K562 (cell line): ENCODE measurements around the gene ZNF487. TPM values are rescaled to one million over a fixed set of nuclear protein-coding genes. Genes with fewer than 3 reads are reported as not detected.
A peak's percentile ranks its signal among the peaks of the same experiment; 100 is the strongest.

Source experiments
- ARNT ChIP-seq, 2 experiments: fragments of 450-650 bp; IDR thresholded peaks; 2 replicates each; pipeline ENCODE4 v1.6.1; 2016; ENCODE audit warnings: mild to moderate bottlenecking in 1 of 2
- CBFB ChIP-seq: sonication (generic); formaldehyde crosslinking; IDR thresholded peaks from 2 replicates; pipeline ENCODE4 v1.4.0; 2020; ENCODE audit warnings: mild to moderate bottlenecking, missing genetic modification reagents
- ERF ChIP-seq: fragments of 450-650 bp; formaldehyde crosslinking; IDR thresholded peaks from 2 replicates; pipeline ENCODE4 v1.4.0; 2020; ENCODE audit warnings: mild to moderate bottlenecking, mixed read lengths
- FOXA3 ChIP-seq, 2 experiments: fragments of 450-650 bp in 1 of 2; sonication (generic) in 1 of 2; formaldehyde crosslinking; IDR thresholded peaks in 1 of 2; conservative IDR thresholded peaks in 1 of 2; 2 replicates each; pipeline versions ENCODE4 v1.4.0 to v1.8.0; 2020 to 2022; ENCODE audit warnings: mild to moderate bottlenecking in 2 of 2, missing genetic modification reagents in 1 of 2
- HNRNPLL ChIP-seq: fragments of 200-400 bp; formaldehyde crosslinking; IDR thresholded peaks from 2 replicates; pipeline ENCODE4 v1.6.1; 2017; ENCODE audit warnings: low read length, low read depth, mild to moderate bottlenecking; ENCODE audit not compliant: poor library complexity, severe bottlenecking
- JUNB ChIP-seq: fragments of 450-650 bp; formaldehyde crosslinking; conservative IDR thresholded peaks from 2 replicates; pipeline ENCODE4 v1.4.0; 2020; ENCODE audit warnings: mild to moderate bottlenecking
- MAFG ChIP-seq: fragments of 450-650 bp; conservative IDR thresholded peaks from 2 replicates; pipeline ENCODE4 v1.6.1; 2016; ENCODE audit warnings: missing genetic modification characterization, missing compliant biosample characterization
- RBFOX2 ChIP-seq: fragments of 200-400 bp; formaldehyde crosslinking; IDR thresholded peaks from 2 replicates; pipeline ENCODE4 v1.6.1; 2017; ENCODE audit warnings: low read depth, mild to moderate bottlenecking, low read length, moderate library complexity
- TOE1 ChIP-seq, 2 experiments: fragments of 450-650 bp in 1 of 2; sonication (generic) in 1 of 2; formaldehyde crosslinking in 1 of 2; IDR thresholded peaks; 2 replicates each; pipeline versions ENCODE4 v1.7.1 to v1.8.0; 2016 to 2022; ENCODE audit warnings: borderline replicate concordance in 2 of 2, mild to moderate bottlenecking in 2 of 2, antibody characterized with exemption in 1 of 2, inconsistent platforms in 1 of 2, low read depth in 1 of 2, missing genetic modification reagents in 1 of 2, moderate library complexity in 1 of 2
- XRCC3 ChIP-seq: fragments of 450-650 bp; IDR thresholded peaks from 2 replicates; pipeline ENCODE4 v1.6.1; 2017; ENCODE audit warnings: mild to moderate bottlenecking, moderate library complexity
- YBX1 ChIP-seq: fragments of 450-650 bp; IDR thresholded peaks from 2 replicates; pipeline ENCODE4 v1.7.1; 2016; ENCODE audit warnings: mild to moderate bottlenecking
- ZNF347 ChIP-seq: fragments of 450-650 bp; formaldehyde crosslinking; IDR thresholded peaks from 2 replicates; pipeline ENCODE4 v1.4.0; 2020; ENCODE audit warnings: low read depth, mild to moderate bottlenecking, moderate library complexity
- polyA plus RNA-seq, 8 experiments: library from polyadenylated mRNA; depleted of rRNA in 4 of 8; stranded (reverse) in 5 of 8; unstranded in 3 of 8; fragments of >200 nt; fragmentation: Nextera tagmentation in 2 of 8; fragmentation: Illumina TruSeq in 1 of 8; extraction: Ambion mirVana in 2 of 8; extraction: Trizol in 1 of 8; gene quantifications; 2 replicates each; pipeline versions ENCODE4 v1.2.1 to v1.2.3, GENCODE V29; 2011 to 2014; ENCODE audit warnings: inconsistent platforms in 1 of 8, missing spikeins in 1 of 8
- total RNA-seq, 7 experiments: library from RNA; depleted of rRNA in 6 of 7; stranded (reverse); fragments of >200 nt in 6 of 7; fragmentation: Illumina TruSeq in 2 of 7; extraction: Trizol in 2 of 7; gene quantifications; 2 replicates each; pipeline versions ENCODE4 v1.2.1 to v1.2.3, GENCODE V29; 2011 to 2021; ENCODE audit warnings: low replicate concordance in 1 of 7
- TF ChIP-seq, protein P1 (sequence below): sonication (generic); formaldehyde crosslinking; IDR thresholded peaks from 2 replicates; pipeline ENCODE4 v1.8.1; 2023; ENCODE audit warnings: mild to moderate bottlenecking, missing genetic modification reagents
- TF ChIP-seq, protein P2 (sequence below): sonication (generic); formaldehyde crosslinking; IDR thresholded peaks from 2 replicates; pipeline ENCODE4 v1.8.0; 2022; ENCODE audit warnings: missing genetic modification reagents, mild to moderate bottlenecking, borderline replicate concordance
- TF ChIP-seq, protein P3 (sequence below): fragments of 450-650 bp; formaldehyde crosslinking; IDR thresholded peaks from 2 replicates; pipeline ENCODE4 v1.4.0; 2020; ENCODE audit warnings: mild to moderate bottlenecking
- TF ChIP-seq, protein P4 (sequence below): fragments of 450-650 bp; formaldehyde crosslinking; IDR thresholded peaks from 2 replicates; pipeline ENCODE4 v1.4.0; 2020; ENCODE audit warnings: mild to moderate bottlenecking, mixed read lengths
- TF ChIP-seq, protein P5 (sequence below): sonication (generic); formaldehyde crosslinking; IDR thresholded peaks from 2 replicates; pipeline ENCODE4 v1.8.1; 2023; ENCODE audit warnings: mild to moderate bottlenecking, missing genetic modification reagents

Gene ZNF487
- total and polyA plus RNA-seq, 9 of the 15 experiments (the other 6 are each of a cell fraction or from before 2014, with no cell fraction given): 1.9 to 6.5 (median 4.2) TPM

DNA sequence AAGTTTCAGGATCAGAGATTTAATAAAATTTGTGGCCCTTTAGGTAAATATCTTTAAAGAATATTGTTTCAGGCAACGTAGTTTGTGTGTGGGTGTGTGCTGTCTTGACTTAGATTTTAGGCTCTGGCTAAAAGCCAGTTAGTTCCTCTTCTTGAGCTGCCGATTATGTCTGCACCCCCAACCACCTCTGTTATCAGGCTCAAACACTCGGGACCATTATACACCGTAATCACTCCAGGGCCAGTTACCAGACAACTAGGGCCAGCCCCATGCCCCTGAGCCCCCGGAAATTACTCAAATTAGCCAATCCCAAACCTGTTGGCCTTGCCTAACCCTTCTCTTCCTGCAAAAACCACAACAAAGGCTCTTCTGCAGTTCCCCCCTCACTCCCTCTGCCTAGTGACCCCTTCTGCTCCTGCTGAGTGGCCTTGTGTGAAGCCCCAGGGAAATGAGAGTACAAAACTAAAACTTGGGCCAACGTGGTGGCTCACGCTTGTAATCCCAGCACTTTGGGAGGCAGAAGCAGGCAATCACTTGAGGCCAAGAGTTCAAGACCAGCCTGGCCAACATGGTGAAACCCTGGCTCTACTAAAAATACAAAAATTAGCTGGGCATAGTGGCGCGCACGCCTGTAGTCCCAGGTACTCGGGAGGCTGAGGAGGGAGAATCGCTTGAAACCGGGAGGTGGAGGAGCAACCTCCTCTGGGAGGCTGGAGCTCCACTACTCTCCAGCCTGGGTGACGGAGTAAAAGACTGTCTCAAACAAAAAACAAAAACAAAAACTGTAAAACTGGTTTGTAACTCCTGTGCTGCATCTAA is 18.8 kb upstream of the ZNF487 start (continued):
- TF ChIP-seq JUNB (CRISPR knock-in tag) (0 out of 2 replicates have a peak, but pooled peaks have one; percentile 51), XRCC3 (no peak), TOE1 (IDR thresholded peaks at IDR 0.05; ENCODE audit: borderline replicate concordance) (peak; percentile 57), TOE1 (CRISPR knock-in tag; IDR thresholded peaks at IDR 0.05; ENCODE audit: borderline replicate concordance, low read depth) (no peak), YBX1 (no peak), FOXA3 (CRISPR knock-in tag; conservative IDR thresholded peaks at IDR 0.05 in 1 of 2, IDR thresholded peaks at IDR 0.05 in 1 of 2) (peak in 1 of 2 experiments; percentile 42; a peak in 1 of 4 replicates), ZNF347 (CRISPR knock-in tag) (0 out of 2 replicates have a peak, but pooled peaks have one; percentile 83), ERF (CRISPR knock-in tag) (peak; percentile 92), ARNT (IDR thresholded peaks at IDR 0.05) (peak; percentile 99), CBFB (CRISPR knock-in tag) (peak; percentile 99), MAFG (tag) (peak; percentile 49; the same call in 1 of the 2 replicates), HNRNPLL (no peak), RBFOX2 (peak; percentile 61)
- TF ChIP-seq, protein P1, sequence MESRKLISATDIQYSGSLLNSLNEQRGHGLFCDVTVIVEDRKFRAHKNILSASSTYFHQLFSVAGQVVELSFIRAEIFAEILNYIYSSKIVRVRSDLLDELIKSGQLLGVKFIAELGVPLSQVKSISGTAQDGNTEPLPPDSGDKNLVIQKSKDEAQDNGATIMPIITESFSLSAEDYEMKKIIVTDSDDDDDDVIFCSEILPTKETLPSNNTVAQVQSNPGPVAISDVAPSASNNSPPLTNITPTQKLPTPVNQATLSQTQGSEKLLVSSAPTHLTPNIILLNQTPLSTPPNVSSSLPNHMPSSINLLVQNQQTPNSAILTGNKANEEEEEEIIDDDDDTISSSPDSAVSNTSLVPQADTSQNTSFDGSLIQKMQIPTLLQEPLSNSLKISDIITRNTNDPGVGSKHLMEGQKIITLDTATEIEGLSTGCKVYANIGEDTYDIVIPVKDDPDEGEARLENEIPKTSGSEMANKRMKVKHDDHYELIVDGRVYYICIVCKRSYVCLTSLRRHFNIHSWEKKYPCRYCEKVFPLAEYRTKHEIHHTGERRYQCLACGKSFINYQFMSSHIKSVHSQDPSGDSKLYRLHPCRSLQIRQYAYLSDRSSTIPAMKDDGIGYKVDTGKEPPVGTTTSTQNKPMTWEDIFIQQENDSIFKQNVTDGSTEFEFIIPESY: peak; percentile 86
- TF ChIP-seq, protein P2, sequence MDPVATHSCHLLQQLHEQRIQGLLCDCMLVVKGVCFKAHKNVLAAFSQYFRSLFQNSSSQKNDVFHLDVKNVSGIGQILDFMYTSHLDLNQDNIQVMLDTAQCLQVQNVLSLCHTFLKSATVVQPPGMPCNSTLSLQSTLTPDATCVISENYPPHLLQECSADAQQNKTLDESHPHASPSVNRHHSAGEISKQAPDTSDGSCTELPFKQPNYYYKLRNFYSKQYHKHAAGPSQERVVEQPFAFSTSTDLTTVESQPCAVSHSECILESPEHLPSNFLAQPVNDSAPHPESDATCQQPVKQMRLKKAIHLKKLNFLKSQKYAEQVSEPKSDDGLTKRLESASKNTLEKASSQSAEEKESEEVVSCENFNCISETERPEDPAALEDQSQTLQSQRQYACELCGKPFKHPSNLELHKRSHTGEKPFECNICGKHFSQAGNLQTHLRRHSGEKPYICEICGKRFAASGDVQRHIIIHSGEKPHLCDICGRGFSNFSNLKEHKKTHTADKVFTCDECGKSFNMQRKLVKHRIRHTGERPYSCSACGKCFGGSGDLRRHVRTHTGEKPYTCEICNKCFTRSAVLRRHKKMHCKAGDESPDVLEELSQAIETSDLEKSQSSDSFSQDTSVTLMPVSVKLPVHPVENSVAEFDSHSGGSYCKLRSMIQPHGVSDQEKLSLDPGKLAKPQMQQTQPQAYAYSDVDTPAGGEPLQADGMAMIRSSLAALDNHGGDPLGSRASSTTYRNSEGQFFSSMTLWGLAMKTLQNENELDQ: no peak
- TF ChIP-seq, protein P3, sequence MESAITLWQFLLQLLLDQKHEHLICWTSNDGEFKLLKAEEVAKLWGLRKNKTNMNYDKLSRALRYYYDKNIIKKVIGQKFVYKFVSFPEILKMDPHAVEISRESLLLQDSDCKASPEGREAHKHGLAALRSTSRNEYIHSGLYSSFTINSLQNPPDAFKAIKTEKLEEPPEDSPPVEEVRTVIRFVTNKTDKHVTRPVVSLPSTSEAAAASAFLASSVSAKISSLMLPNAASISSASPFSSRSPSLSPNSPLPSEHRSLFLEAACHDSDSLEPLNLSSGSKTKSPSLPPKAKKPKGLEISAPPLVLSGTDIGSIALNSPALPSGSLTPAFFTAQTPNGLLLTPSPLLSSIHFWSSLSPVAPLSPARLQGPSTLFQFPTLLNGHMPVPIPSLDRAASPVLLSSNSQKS (CRISPR knock-in tag): peak; percentile 86; the same call in 1 of the 2 replicates
- TF ChIP-seq, protein P4, sequence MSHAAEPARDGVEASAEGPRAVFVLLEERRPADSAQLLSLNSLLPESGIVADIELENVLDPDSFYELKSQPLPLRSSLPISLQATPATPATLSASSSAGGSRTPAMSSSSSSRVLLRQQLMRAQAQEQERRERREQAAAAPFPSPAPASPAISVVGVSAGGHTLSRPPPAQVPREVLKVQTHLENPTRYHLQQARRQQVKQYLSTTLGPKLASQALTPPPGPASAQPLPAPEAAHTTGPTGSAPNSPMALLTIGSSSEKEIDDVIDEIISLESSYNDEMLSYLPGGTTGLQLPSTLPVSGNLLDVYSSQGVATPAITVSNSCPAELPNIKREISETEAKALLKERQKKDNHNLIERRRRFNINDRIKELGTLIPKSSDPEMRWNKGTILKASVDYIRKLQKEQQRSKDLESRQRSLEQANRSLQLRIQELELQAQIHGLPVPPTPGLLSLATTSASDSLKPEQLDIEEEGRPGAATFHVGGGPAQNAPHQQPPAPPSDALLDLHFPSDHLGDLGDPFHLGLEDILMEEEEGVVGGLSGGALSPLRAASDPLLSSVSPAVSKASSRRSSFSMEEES (CRISPR knock-in tag): peak; percentile 42
- TF ChIP-seq, protein P5, sequence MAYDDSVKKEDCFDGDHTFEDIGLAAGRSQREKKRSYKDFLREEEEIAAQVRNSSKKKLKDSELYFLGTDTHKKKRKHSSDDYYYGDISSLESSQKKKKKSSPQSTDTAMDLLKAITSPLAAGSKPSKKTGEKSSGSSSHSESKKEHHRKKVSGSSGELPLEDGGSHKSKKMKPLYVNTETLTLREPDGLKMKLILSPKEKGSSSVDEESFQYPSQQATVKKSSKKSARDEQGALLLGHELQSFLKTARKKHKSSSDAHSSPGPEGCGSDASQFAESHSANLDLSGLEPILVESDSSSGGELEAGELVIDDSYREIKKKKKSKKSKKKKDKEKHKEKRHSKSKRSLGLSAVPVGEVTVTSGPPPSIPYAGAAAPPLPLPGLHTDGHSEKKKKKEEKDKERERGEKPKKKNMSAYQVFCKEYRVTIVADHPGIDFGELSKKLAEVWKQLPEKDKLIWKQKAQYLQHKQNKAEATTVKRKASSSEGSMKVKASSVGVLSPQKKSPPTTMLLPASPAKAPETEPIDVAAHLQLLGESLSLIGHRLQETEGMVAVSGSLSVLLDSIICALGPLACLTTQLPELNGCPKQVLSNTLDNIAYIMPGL (CRISPR knock-in tag): no peak
